ENCODE data around the gene SAMD4B. TPM values are rescaled to one million over a fixed set of nuclear protein-coding genes. Genes with fewer than 3 reads are reported as not detected.

Gene SAMD4B
- total and polyA plus RNA-seq, 2 of the 8 experiments (the other 6 are each of a cell fraction or from before 2014, with no cell fraction given), result 137 to 158 TPM

DNA sequence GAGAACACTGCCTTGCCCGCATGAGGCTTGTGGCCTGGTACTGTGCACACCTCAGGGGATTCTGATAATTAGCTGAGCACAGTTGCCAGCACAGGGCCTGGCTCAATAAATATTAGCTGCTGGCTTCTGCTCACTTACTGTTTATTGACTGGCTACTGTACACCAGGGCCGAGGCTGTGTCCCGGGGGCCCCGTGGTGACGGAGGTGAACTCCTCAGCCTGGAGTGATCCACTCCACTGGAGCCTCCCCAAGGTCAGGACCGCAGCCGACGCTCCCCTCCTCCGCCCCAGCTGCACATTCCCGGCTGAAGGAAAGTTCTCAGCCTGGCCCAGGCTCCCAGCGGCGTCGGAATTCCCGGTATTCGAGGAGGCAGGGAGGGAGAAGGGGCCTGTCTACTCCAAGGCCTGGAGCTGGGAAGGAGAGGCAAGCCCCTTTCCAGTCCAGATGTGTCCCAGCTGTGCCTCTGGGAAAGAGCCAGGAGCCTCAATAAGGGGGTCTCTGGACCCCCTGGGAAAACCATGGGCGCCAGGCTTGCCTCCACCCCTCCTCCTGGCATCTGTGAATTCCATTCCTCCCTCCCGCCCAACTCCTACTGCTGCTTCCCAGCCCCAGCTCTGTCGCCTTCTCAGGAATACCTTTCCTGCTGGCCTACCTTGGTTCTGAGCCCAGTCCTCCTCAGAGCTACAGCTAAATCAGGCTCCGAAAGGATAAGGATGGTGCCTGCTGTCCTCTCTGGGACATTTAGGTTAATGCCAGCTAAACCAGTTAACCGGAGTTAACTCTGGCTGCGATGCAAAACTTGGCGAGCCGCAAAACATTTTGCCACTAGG is 86.3 kb downstream of the SAMD4B start (continued):
- peak in 1 of 2 experiments; percentile 3; a peak in 1 of 4 replicates for TF ChIP-seq RAD21 (IDR thresholded peaks at IDR 0.05 in 1 of 2, conservative IDR thresholded peaks at IDR 0.05 in 1 of 2; ENCODE audit: low read depth in 2 of 2, low read length in 2 of 2)
- TF ChIP-seq RNF2 (IDR thresholded peaks at IDR 0.05; ENCODE audit: borderline replicate concordance, low read depth, low read length, missing control alignments, poor library complexity, severe bottlenecking), result no peak
- peak; percentile 36; the same call in 1 of the 2 replicates for TF ChIP-seq TAF1 (IDR thresholded peaks at IDR 0.05; ENCODE audit: low read depth, low read length)
- 0 out of 2 replicates have a peak, but pooled peaks have one; percentile 10 for TF ChIP-seq BRCA1 (IDR thresholded peaks at IDR 0.05; ENCODE audit: low read depth, low read length)
- TF ChIP-seq ASH2L (IDR thresholded peaks at IDR 0.05; ENCODE audit: low read length), result peak; percentile 91
- no peak for TF ChIP-seq SIRT6 (IDR thresholded peaks at IDR 0.05; ENCODE audit: low read length)
- TF ChIP-seq EGR1 (IDR thresholded peaks at IDR 0.05; ENCODE audit: borderline replicate concordance, low read depth, low read length), result no peak
- no peak for TF ChIP-seq ATF3 (IDR thresholded peaks at IDR 0.05; ENCODE audit: insufficient read depth, low read depth, low read length)
- peak; percentile 83 for TF ChIP-seq CTBP2 (IDR thresholded peaks at IDR 0.05; ENCODE audit: borderline replicate concordance, insufficient read depth, insufficient read length, low read length)
- TF ChIP-seq TCF12 (IDR thresholded peaks at IDR 0.05; ENCODE audit: low read depth, low read length), result peak; percentile 97
- TF ChIP-seq TBP (IDR thresholded peaks at IDR 0.05; ENCODE audit: low read depth, low read length), result peak; percentile 69; the same call in 1 of the 2 replicates
- no peak for TF ChIP-seq PHF8 (conservative IDR thresholded peaks at IDR 0.05; ENCODE audit: low read depth, low read length)
- no peak for TF ChIP-seq BCL11A (IDR thresholded peaks at IDR 0.05; ENCODE audit: low read depth in 2 of 2, low read length in 2 of 2)
- no peak for TF ChIP-seq SP2 (IDR thresholded peaks at IDR 0.05; ENCODE audit: low read length)

Data from H1 (cell line).